CD14-positive monocyte (primary cell): ENCODE data around the gene IBA57. TPM values are rescaled to one million over a fixed set of nuclear protein-coding genes. Genes with fewer than 3 reads are reported as not detected.

Source experiments
- DNase-seq, 3 donors: peaks; one replicate each; pipeline ENCODE4 v3.0.0-alpha.2; 2011 to 2022
- H2AFZ ChIP-seq: 2 replicates; pipeline ENCODE4 v1.6.0; 2012; ENCODE audit warnings: mild to moderate bottlenecking, low read depth, low read length, inconsistent platforms; ENCODE audit not compliant: insufficient read depth, poor library complexity, severe bottlenecking
- H3K27ac ChIP-seq, 2 donors: 1 replicate in 1 of 2; 2 replicates in 1 of 2; pipeline ENCODE4 v1.5.1; 2012 to 2013; ENCODE audit warnings: low read length in 2 of 2, control low read depth in 1 of 2, inconsistent platforms in 1 of 2, low read depth in 1 of 2, mild to moderate bottlenecking in 1 of 2
- H3K27me3 ChIP-seq, 2 donors: one replicate each; pipeline versions ENCODE4 v1.6.0 to v1.6.1; 2011 to 2013; ENCODE audit warnings: low read length in 2 of 2; ENCODE audit not compliant: control insufficient read depth in 2 of 2, insufficient read depth in 2 of 2
- H3K36me3 ChIP-seq, 2 donors: replicated peaks in 1 of 2; 1 replicate in 1 of 2; 2 replicates in 1 of 2; pipeline versions ENCODE4 v1.5.1 to v1.6.1; 2012 to 2013; ENCODE audit warnings: low read length in 2 of 2, control low read depth in 1 of 2, inconsistent platforms in 1 of 2, mild to moderate bottlenecking in 1 of 2; ENCODE audit not compliant: insufficient read depth in 2 of 2, control insufficient read depth in 1 of 2
- H3K4me1 ChIP-seq, 2 donors: 1 replicate in 1 of 2; 2 replicates in 1 of 2; pipeline versions ENCODE4 v1.5.1 to v1.6.1; 2012 to 2013; ENCODE audit warnings: low read length in 2 of 2, control low read depth in 1 of 2, inconsistent platforms in 1 of 2, mild to moderate bottlenecking in 1 of 2, moderate library complexity in 1 of 2; ENCODE audit not compliant: insufficient read depth in 2 of 2, control insufficient read depth in 1 of 2
- H3K4me2 ChIP-seq: replicated peaks from 2 replicates; pipeline ENCODE3; 2012; ENCODE audit warnings: low read length, moderate library complexity, mild to moderate bottlenecking; ENCODE audit not compliant: poor library complexity, severe bottlenecking; ENCODE audit errors: extremely low read depth
- H3K4me3 ChIP-seq, 3 experiments: fragments of 200-600 bp in 1 of 3; sonication (generic) in 1 of 3; replicated peaks in 1 of 3; 1 replicate in 2 of 3; 2 replicates in 1 of 3; pipeline ENCODE4 v1.5.1; 2011 to 2013; ENCODE audit warnings: low read length in 3 of 3, mild to moderate bottlenecking in 3 of 3, control low read depth in 2 of 3, low read depth in 2 of 3, inconsistent platforms in 1 of 3, moderate library complexity in 1 of 3
- H3K79me2 ChIP-seq: 2 replicates; pipeline ENCODE4 v1.6.0; 2012; ENCODE audit warnings: mild to moderate bottlenecking, control low read depth, inconsistent platforms, low read length, moderate library complexity; ENCODE audit not compliant: insufficient read depth
- H3K9ac ChIP-seq: 2 replicates; pipeline ENCODE4 v1.6.0; 2017; ENCODE audit warnings: low read length, mild to moderate bottlenecking; ENCODE audit not compliant: insufficient read depth, poor library complexity, severe bottlenecking
- H3K9me3 ChIP-seq, 2 donors: replicated peaks in 1 of 2; 1 replicate in 1 of 2; 2 replicates in 1 of 2; pipeline versions ENCODE4 v1.5.1 to v1.6.1; 2012 to 2013; ENCODE audit warnings: low read length in 2 of 2, control low read depth in 1 of 2; ENCODE audit not compliant: control insufficient read depth in 1 of 2, insufficient read depth in 1 of 2
- H4K20me1 ChIP-seq: 2 replicates; pipeline ENCODE4 v1.6.0; 2012; ENCODE audit warnings: mild to moderate bottlenecking, low read length, control low read depth, moderate library complexity; ENCODE audit not compliant: insufficient read depth
- H3K27ac Mint-ChIP-seq, 7 donors: one replicate each; pipeline ENCODE4 v1.8.0; 2020; ENCODE audit warnings: mild to moderate bottlenecking in 7 of 7, mixed read lengths in 7 of 7, moderate library complexity in 6 of 7, inconsistent platforms in 2 of 7
- H3K27me3 Mint-ChIP-seq, 3 donors: one replicate each; pipeline ENCODE4 v1.8.0; 2021 to 2022; ENCODE audit warnings: low read depth in 3 of 3, mild to moderate bottlenecking in 3 of 3, mixed read lengths in 3 of 3, moderate library complexity in 3 of 3, inconsistent platforms in 1 of 3
- H3K36me3 Mint-ChIP-seq, 2 donors: one replicate each; pipeline ENCODE4 v1.8.0; 2020; ENCODE audit warnings: mixed read lengths in 2 of 2, inconsistent platforms in 1 of 2, mild to moderate bottlenecking in 1 of 2
- H3K4me1 Mint-ChIP-seq: one replicate; pipeline ENCODE4 v1.8.0; 2020; ENCODE audit warnings: mild to moderate bottlenecking, mixed read lengths
- H3K4me3 Mint-ChIP-seq, 2 donors: one replicate each; pipeline ENCODE4 v1.8.0; 2020; ENCODE audit warnings: mild to moderate bottlenecking in 2 of 2, mixed read lengths in 2 of 2, moderate library complexity in 1 of 2
- H3K9me3 Mint-ChIP-seq, 7 donors: one replicate each; pipeline ENCODE4 v1.8.0; 2020 to 2022; ENCODE audit warnings: mixed read lengths in 7 of 7, mild to moderate bottlenecking in 6 of 7, moderate library complexity in 6 of 7, inconsistent platforms in 2 of 7
- CTCF ChIP-seq: fragments of 200-600 bp; IDR thresholded peaks from one replicate; pipeline ENCODE4 v1.8.0; 2022; ENCODE audit warnings: antibody characterized with exemption, mild to moderate bottlenecking
- WGBS: methylation state at CpG from one replicate; pipeline ENCODE4 v1.1.5; 2013; ENCODE audit warnings: missing lambda C conversion rate; ENCODE audit not compliant: insufficient coverage; 5-methylcytosine and 5-hydroxymethylcytosine counted together
- intact Hi-C, 2 donors: fragments of 100-400 bp; cut with micrococcal nuclease; formaldehyde crosslinking; loops; one replicate each; pipeline versions ENCODE4 v1.15.0 to v1.15.1; 2023
- polyA plus RNA-seq, 3 donors: library from polyadenylated mRNA; depleted of rRNA in 1 of 3; unstranded in 2 of 3; stranded (reverse) in 1 of 3; fragments of 300-500 nt in 2 of 3; fragments of >200 nt in 1 of 3; fragmentation: Illumina TruSeq in 2 of 3; gene quantifications; 1 replicate in 2 of 3; 2 replicates in 1 of 3; pipeline ENCODE4 v1.2.3, GENCODE V29; 2012 to 2021

The IBA57 gene
- polyA plus RNA-seq, 3 donors: 1.6 to 2.1 (median 1.7) TPM

DNA sequence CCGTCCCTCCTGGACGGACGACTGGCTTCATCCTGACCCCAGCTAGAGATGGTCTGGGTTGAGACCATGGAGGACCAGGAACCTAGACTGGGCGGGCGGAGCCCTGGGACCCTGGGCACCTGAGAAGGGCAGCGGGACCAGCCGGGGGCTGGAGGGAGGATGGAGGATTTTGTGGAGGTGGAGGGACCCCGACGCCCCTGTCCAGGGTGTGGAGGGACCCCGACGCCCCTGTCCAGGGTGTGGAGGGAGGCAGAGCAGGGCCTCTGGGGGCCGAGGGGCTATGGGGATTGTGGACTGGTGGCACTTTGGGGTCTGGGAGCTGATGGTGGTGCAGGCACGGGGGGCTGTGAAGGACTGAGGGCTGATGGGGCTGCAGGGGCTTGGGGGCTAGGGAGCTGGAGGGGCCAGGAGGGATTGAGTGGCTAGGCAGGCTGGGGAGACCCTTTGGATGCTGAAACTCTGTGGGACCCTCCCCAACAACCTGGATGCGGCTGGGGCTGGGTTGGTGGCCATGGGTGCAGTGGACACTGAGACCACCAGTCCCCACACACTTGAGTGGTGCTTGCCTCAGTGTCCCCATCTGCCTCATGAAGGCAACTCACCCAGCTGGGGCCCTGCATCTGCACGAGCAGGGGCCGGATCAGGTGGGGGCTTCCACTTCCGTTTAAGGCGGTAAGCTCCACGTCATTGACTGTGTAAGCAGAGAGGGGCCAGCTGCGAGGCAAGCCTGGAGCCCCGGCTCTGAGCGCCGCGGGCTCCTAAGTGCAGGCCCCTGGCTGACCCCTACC lies 8.5 kb upstream of the IBA57 start:
- 31% methylated on average over 19 of the region's 24 CpGs for WGBS
- H3K4me1 Mint-ChIP-seq: peaks cover 4% of the 10 kb centered on the region
- Histone ChIP-seq H3K9me3 (no peaks in the 10 kb centered on the region), H4K20me1 (no peaks in the 10 kb centered on the region), H3K9ac (no peak overlapping the region), H3K27ac (no peak overlapping the region), H3K27me3 (peaks cover 0 to 4% of the 10 kb centered on the region in 2 donors), H2AFZ (no peak overlapping the region), H3K4me2 (no peak overlapping the region), H3K79me2 (no peaks in the 10 kb centered on the region), H3K4me1 (no peaks in the 10 kb centered on the region), H3K4me3 (no peak overlapping the region), H3K36me3 (no peaks in the 10 kb centered on the region)
- TF ChIP-seq CTCF: no peak
- no peak for DNase-seq
- H3K4me3 Mint-ChIP-seq: peak overlapping the region in 1 of 2 donors; percentile 57
- no peaks in the 10 kb centered on the region for H3K9me3 Mint-ChIP-seq
- no peak overlapping the region for H3K27ac Mint-ChIP-seq
- intact Hi-C loops: no loop called here
- peaks cover 1 to 18% (median 12%) of the 10 kb centered on the region in 3 donors for H3K27me3 Mint-ChIP-seq
- no peaks in the 10 kb centered on the region for H3K36me3 Mint-ChIP-seq

DNA sequence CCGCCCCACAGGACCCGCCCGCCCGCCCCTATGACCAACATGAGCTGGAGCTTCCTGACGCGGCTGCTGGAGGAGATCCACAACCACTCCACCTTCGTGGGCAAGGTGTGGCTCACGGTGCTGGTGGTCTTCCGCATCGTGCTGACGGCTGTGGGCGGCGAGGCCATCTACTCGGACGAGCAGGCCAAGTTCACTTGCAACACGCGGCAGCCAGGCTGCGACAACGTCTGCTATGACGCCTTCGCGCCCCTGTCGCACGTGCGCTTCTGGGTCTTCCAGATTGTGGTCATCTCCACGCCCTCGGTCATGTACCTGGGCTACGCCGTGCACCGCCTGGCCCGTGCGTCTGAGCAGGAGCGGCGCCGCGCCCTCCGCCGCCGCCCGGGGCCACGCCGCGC lies 7.9 kb upstream of the IBA57 start:
- no peaks in the 10 kb centered on the region for H3K9me3 ChIP-seq
- H3K4me3 ChIP-seq: no peak overlapping the region
- intact Hi-C loops: no loop called here
- H3K4me3 Mint-ChIP-seq: no peak overlapping the region
- H3K27me3 Mint-ChIP-seq: peaks cover 1 to 24% (median 15%) of the 10 kb centered on the region in 3 donors
- no peaks in the 10 kb centered on the region for H3K36me3 Mint-ChIP-seq
- no peak overlapping the region for H3K9ac ChIP-seq
- H3K4me2 ChIP-seq: no peak overlapping the region
- no peaks in the 10 kb centered on the region for H3K79me2 ChIP-seq
- no peak overlapping the region for H2AFZ ChIP-seq
- no peaks in the 10 kb centered on the region for H4K20me1 ChIP-seq
- 81% methylated on average over 29 of the region's 43 CpGs for WGBS
- DNase-seq: no peak
- no peak overlapping the region for H3K27ac ChIP-seq
- peaks cover 5% of the 10 kb centered on the region in 2 donors for H3K4me1 ChIP-seq
- peaks cover 6% of the 10 kb centered on the region for H3K4me1 Mint-ChIP-seq
- H3K9me3 Mint-ChIP-seq: no peaks in the 10 kb centered on the region
- no peaks in the 10 kb centered on the region for H3K36me3 ChIP-seq
- H3K27me3 ChIP-seq: peaks cover 0 to 9% of the 10 kb centered on the region in 2 donors
- TF ChIP-seq CTCF: no peak
- H3K27ac Mint-ChIP-seq: no peak overlapping the region
